Panc1 (cell line): ENCODE results near the gene ZNF584. TPM values are rescaled to one million over a fixed set of nuclear protein-coding genes. Genes with fewer than 3 reads are reported as not detected.

Experiments
- ATAC-seq: fragments of 200-7000 bp; cut with Tn5 transposase; 2 replicates; pipeline ENCODE4 v1.9.1; 2020; ENCODE audit warnings: mild to moderate bottlenecking, moderate library complexity
- BruUV-seq: library from RNA; stranded (reverse); fragments of 400-500 nt; replicated peaks from 2 replicates; lab custom pipeline; 2021; lab: Mats Ljungman, UMichigan
- CTCF ChIA-PET: fragments of 300-600 bp; sonication (Branson Sonifier 250); formaldehyde crosslinking; loops from one replicate; lab custom pipeline; 2022; ENCODE audit warnings: antibody characterized with exemption; lab: Charles Lee
- POLR2A ChIA-PET: fragments of 300-600 bp; sonication (Branson Sonifier 250); formaldehyde crosslinking; loops from one replicate; lab custom pipeline; 2022; ENCODE audit warnings: antibody characterized with exemption; lab: Charles Lee
- DNase-seq: peaks from one replicate; pipeline ENCODE4 v3.0.0-alpha.2; 2010; ENCODE audit warnings: low read depth, low spot score
- H3K27ac ChIP-seq: 2 replicates; pipeline ENCODE4 v1.5.1; 2011; ENCODE audit warnings: mild to moderate bottlenecking, low read length, inconsistent platforms
- H3K27me3 ChIP-seq: fragments of 200-500 bp; sonication (Bioruptor generic); 2 replicates; pipeline ENCODE4 v1.6.0; 2014; ENCODE audit warnings: low read length, inconsistent platforms; ENCODE audit not compliant: control insufficient read depth, insufficient read depth
- H3K36me3 ChIP-seq: fragments of 200-500 bp; sonication (Bioruptor generic); 2 replicates; pipeline ENCODE4 v1.5.1; 2014; ENCODE audit warnings: inconsistent platforms, mild to moderate bottlenecking, low read length, moderate library complexity; ENCODE audit not compliant: control insufficient read depth, insufficient read depth
- H3K4me1 ChIP-seq: 2 replicates; pipeline ENCODE4 v1.5.1; 2011; ENCODE audit warnings: inconsistent platforms, mild to moderate bottlenecking, low read length, moderate library complexity; ENCODE audit not compliant: control insufficient read depth, insufficient read depth
- H3K4me3 ChIP-seq, 2 experiments: 2 replicates each; pipeline ENCODE4 v1.5.1; 2011 to 2012; ENCODE audit warnings: low read depth in 2 of 2, low read length in 2 of 2, mild to moderate bottlenecking in 2 of 2, inconsistent platforms in 1 of 2, moderate library complexity in 1 of 2
- H3K9me3 ChIP-seq: fragments of 200-500 bp; sonication (Bioruptor generic); 2 replicates; pipeline ENCODE4 v1.5.1; 2014; ENCODE audit warnings: low read depth, mild to moderate bottlenecking, inconsistent platforms, low read length, moderate library complexity; ENCODE audit not compliant: control insufficient read depth, insufficient read depth
- CTCF ChIP-seq: fragments of 450-650 bp; IDR thresholded peaks from 2 replicates; pipeline ENCODE4 v1.5.1; 2017; ENCODE audit warnings: mild to moderate bottlenecking
- POLR2AphosphoS5 ChIP-seq: IDR thresholded peaks from 2 replicates; pipeline ENCODE4 v1.6.1; 2012; ENCODE audit warnings: mild to moderate bottlenecking, low read depth, low read length, moderate library complexity
- REST ChIP-seq, 2 experiments: IDR thresholded peaks; 2 replicates each; pipeline ENCODE4 v1.6.1; 2011 to 2012; ENCODE audit warnings: low read depth in 2 of 2, control low read depth in 1 of 2, low read length in 1 of 2, mild to moderate bottlenecking in 1 of 2, moderate library complexity in 1 of 2; ENCODE audit not compliant: insufficient read depth in 1 of 2
- SIN3A ChIP-seq: IDR thresholded peaks from 2 replicates; pipeline ENCODE4 v1.6.1; 2012; ENCODE audit warnings: low read depth, mild to moderate bottlenecking, low read length, moderate library complexity, borderline replicate concordance; ENCODE audit not compliant: insufficient read depth
- TCF7L2 ChIP-seq: IDR thresholded peaks from 2 replicates; pipeline ENCODE4 v1.6.1; 2011; ENCODE audit warnings: mild to moderate bottlenecking, low read depth, low read length, inconsistent platforms
- in situ Hi-C: cut with HindIII; loops from 2 replicates; pipeline ENCODE4 v1.10.0; 2016; ENCODE audit warnings: low sequenced_read_pairs, low pct_unique_long_range_greater_than_20kb
- intact Hi-C: fragments of 100-400 bp; cut with micrococcal nuclease; formaldehyde crosslinking; loops from one replicate; pipeline ENCODE4 v1.10.0; 2022; ENCODE audit not compliant: unreplicated experiment
- total RNA-seq: library from RNA; stranded (reverse); gene quantifications from one replicate; pipeline ENCODE4 v1.2.1, GENCODE V29; 2021; ENCODE audit not compliant: unreplicated experiment

ZNF584 gene
- total RNA-seq, 1 experiment from 2014 or later, result 29.0 TPM

- intact Hi-C loops, result no loop called here
Measured at GRCh38 chr19:58399903-58400302, 8.5 kb upstream of the ZNF584 start.

GRCh38 chr19:58400316-58400915, 8.0 kb upstream of the ZNF584 start:
- Histone ChIP-seq H3K4me3 (peak overlapping the region; percentile 66 to 93), H3K27me3 (no peaks in the 10 kb centered on the region), H3K36me3 (no peaks in the 10 kb centered on the region), H3K27ac (peak overlapping the region; percentile 91), H3K9me3 (no peaks in the 10 kb centered on the region), H3K4me1 (peaks cover 26% of the 10 kb centered on the region)
- no TSS peak for BruUV-seq
- intact Hi-C loops, result no loop called here
- POLR2A ChIA-PET, result no interaction called here
- ATAC-seq (no peak), DNase-seq (no peak)
- CTCF ChIA-PET, result no interaction called here
- TF ChIP-seq TCF7L2, result no peak
- no peak for TF ChIP-seq CTCF
- TF ChIP-seq REST (IDR thresholded peaks at IDR 0.05; ENCODE audit: insufficient read depth in 1 of 2, low read depth in 2 of 2, low read length in 1 of 2), result no peak
- TF ChIP-seq SIN3A, result no peak
- no peak for TF ChIP-seq POLR2AphosphoS5
- in situ Hi-C loops, result no loop called here

More at GRCh38 chr19:58399903-58400302, 8.5 kb upstream of the ZNF584 start:
- in situ Hi-C loops, result no loop called here
- H3K27me3 ChIP-seq, result no peaks in the 10 kb centered on the region
- H3K27ac ChIP-seq, result no peak overlapping the region
- H3K4me1 ChIP-seq, result peaks cover 26% of the 10 kb centered on the region
- H3K9me3 ChIP-seq, result no peaks in the 10 kb centered on the region
- no peak for TF ChIP-seq POLR2AphosphoS5
- ChIA-PET CTCF (no interaction called here), POLR2A (no interaction called here)
- H3K4me3 ChIP-seq, result no peak overlapping the region
- no peaks in the 10 kb centered on the region for H3K36me3 ChIP-seq
- no TSS peak for BruUV-seq
- DNase-seq (no peak), ATAC-seq (no peak)
